ENCODE measurements around the gene CLNK.

Gene CLNK

GRCh38 chr4:10457255-10457801 is 227.2 kb downstream of the CLNK start, which contains the start of gene ZNF518B:
TSS of gene ZNF518B (minus strand) at chr4:10457426. CDS start at chr4:10446328, 11,098 bp downstream.
- peak; percentile 26 to 34 for DNase-seq (ENCODE audit: low read depth in 2 of 2)

DNA sequence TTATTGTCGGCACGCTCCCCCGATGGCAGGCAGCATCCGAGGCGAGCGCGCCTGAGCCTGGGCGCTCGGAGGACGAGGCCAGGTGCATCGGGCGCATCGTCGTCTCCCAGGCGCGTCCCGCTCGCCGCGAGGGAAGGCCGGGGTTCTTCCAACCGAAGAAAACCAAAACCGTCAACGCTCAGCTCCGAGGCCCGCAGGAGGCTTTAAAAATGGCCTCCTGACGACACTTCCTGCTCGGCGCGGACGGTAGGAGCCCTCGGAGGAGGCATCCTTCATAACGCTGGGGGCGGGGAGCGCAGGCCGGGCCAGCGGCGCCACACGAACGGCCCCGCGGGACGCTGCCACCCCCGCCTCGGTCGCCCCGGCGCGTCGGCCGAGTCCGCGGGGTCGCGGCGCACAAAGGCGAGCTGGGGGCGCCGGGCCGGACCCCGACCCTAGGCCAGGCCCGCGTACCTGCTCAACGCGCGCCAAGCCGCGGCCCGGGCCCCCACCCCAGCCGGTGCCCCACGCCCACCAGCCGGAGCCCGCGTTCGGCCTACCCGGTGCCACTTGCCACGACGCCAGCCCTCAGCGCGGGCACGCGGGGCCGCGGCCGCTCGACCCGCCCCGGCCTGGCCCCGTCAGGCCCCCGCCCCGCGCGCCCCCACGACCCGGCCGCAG is 227.8 kb downstream of the CLNK start:
- peak; percentile 20 to 23 for DNase-seq (ENCODE audit: low read depth in 2 of 2)

DNA sequence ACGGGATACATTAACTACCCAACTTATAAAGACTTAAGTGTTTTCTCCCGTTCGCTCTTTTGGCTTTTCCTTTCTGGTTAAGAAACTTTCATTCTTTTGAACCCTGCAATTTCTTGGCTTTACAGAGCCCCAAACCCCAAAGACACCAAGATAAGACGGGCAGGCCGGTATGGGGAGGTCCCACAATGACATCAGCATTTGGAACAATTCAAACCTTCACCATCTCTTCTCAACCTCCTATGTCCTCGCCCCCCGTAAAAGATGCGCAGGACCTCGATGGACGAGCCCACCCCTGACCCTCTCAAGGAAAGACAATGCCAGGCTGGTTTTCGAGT is 228.3 kb downstream of the CLNK start:
- no peak for DNase-seq (ENCODE audit: low read depth in 2 of 2)

GRCh38 chr4:10455133-10455532 is 229.4 kb downstream of the CLNK start:
- DNase-seq (ENCODE audit: low read depth in 2 of 2), result no peak

DNA sequence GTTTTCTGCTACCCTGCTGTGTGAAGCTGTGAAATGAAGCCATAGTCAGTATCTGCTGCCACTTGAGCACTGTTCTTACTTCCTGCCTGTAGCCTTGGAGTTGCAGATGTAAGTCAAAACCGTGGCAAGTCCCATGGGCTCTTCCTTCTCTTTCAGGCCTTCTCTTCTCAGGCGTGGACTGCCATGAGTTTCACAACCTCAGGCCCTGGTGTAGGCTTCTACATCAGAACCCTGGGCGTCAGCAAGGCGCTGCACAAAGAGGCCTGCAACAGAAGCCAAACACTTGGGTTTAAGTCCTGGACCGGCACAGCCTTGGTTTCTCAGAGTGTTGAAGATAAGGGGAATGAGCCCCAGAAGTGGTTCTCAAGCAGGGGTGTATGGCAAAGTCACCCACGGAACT is 229.8 kb downstream of the CLNK start:
- no peak for DNase-seq (ENCODE audit: low read depth in 2 of 2)

- no peak for DNase-seq (ENCODE audit: low read depth in 2 of 2)
These were observed 230.4 kb downstream of the CLNK start for GRCh38 chr4:10454121-10454520.

- no peak for DNase-seq (ENCODE audit: low read depth in 2 of 2)
These were observed 235.6 kb downstream of the CLNK start for GRCh38 chr4:10448991-10449390.

DNA sequence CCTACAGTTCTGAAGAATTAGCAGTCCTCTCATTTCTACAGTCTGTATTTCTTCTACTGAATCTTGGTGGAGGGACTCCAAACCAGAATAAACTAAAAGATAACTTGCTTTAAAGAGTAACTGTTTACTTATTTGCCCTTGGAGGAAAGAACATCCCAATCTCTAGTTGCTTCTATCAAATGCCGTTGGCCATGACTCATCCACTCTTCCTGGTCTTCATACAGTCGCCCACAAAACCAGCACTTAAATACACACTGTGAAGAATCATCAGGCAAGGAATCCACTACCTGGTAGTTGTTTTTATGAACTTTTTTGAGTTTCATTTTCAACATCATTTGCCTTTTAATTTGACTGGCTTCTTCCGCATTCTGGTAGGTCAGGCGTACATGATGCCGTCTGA is 241.6 kb downstream of the CLNK start:
- DNase-seq (ENCODE audit: low read depth in 2 of 2), result no peak

DNA sequence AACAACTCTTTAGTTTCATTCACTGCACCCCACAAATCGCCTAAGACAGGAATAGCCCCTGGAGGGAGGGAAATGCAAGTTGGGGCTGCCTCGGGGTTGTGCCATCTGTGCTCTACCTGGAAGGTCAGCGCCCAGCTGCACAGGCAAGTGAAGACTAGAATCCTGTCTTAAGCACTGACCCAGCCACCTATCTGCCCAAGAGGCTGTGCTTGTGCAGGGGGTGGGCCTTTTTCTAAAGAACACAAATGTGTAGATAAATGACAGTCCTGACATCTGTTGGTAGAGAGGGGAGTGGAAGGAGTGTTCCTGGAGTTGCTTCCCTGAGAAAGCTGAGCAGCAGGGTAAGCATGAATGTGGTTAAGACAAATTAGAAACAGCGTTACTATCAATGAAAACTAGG is 243.1 kb downstream of the CLNK start:
- DNase-seq (ENCODE audit: low read depth in 2 of 2), result no peak

DNA sequence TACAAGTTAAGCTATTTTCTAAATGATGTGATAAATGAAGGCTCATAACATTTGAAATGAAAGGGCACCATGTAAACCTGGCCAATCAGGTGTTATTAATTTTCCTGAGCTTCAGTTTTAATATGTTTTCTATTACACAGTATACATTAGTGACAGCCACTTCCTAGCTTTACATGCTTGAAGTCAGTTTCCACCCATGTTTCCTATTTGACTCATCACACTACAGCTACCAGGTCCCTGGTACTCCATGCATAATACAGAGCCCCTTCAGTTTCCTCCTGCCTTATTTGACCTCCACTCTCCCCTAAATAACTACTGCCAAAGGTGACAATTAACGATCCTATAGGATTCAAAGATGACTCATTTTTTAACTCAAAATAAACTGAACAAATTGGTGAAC is 245.6 kb downstream of the CLNK start:
- no peak for DNase-seq (ENCODE audit: low read depth in 2 of 2)

DNA sequence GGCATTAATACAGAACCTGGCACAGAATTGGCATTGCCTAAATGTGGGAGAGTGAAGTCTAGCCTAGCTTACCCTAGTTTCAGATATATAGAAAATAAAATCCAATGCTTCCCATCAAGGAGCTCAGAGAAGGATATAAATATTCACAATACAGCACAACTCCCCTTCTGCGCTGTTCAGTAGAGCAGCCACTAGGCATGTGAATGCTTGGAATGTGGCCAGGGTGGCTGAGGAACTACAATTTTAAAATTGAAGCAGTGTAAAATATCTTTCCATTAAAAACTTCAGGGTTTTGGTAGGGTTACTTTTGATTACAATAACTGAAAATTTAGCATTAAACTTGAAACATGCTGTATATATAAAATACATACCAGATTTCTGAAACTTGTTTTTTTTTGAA is 246.8 kb downstream of the CLNK start:
- DNase-seq (ENCODE audit: low read depth in 2 of 2), result no peak
